ENCODE results near the gene FAM3C. TPM values are rescaled to one million over a fixed set of nuclear protein-coding genes. Genes with fewer than 3 reads are reported as not detected.
A peak's percentile ranks its signal among the peaks of the same experiment; 100 is the strongest.
"Not testable (repeated sequence)": the region's sequence is repeated elsewhere in the genome, so short reads cannot be mapped to it uniquely, and the experiment has no call there.

The FAM3C gene, protein sequence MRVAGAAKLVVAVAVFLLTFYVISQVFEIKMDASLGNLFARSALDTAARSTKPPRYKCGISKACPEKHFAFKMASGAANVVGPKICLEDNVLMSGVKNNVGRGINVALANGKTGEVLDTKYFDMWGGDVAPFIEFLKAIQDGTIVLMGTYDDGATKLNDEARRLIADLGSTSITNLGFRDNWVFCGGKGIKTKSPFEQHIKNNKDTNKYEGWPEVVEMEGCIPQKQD
- 33.2 and 48.7 TPM in 2 replicates for polyA plus RNA-seq (2011; rRNA removed)
- polyA minus RNA-seq (2011; rRNA and poly(A)+ RNA removed) = 7.2 and 15.0 TPM in 2 replicates

DNA sequence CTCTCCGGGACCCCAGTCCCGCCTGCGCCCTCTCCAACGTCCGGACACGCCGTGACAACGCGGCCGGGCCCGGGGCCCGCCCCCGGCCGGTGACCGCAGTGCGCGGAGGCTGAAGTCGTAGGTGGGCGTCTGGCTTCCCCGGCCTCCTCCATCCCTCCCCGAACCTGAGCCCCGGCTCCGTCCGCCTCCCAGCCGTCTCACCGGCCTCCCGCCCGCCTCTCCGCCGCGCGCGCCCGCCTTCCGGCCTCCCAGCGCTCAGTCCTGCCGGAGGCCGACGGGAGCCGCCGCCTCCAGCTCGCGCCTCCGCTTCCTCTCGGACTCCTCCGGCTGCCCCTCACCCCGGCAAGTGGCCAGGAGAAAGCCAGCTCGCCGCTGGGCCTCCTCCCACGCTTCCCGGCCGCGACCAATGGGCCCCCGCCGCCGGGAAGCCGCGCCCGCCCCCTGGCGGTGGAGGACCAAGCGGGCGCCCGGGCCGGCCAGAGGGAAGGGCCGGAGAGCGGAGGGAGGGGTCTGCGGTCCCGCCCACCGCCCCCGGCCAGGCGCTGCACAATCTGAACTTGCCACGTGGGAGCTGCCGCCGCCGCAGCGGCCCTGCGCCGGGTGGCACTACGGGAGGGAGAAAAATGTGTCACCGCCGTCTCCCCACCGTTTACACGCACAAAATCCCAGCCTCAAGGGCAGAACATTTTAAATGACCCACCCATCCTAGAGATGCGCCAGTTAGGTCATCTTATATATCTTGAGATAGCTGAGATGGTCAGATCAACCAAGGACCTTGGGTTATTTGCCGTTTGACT is at the start of gene FAM3C:
Gene FAM3C, minus strand, starts transcription at position 348 of the 797 bp plus-strand sequence. CDS start 13,339 bp downstream, outside the sequence.
- ChIA-PET POLR2A (interaction anchor here (0.6 to 1.7 kb wide), 11 partner anchors 9 to 565 kb away, joined by 3 to 7 read pairs (median 3); partner anchors contain the start of gene ING3), CTCF (interaction anchor here (0.5 to 4.6 kb wide), 64 partner anchors 9 to 877 kb away, joined by 3 to 107 read pairs (median 4); no protein-coding TSS in a partner anchor)
- peak within 1 kb of the TSS; percentile 48 for H3K27ac ChIP-seq (ENCODE audit: low read depth, low read length)
- no peaks in the 10 kb centered on the region for H3K27me3 ChIP-seq (ENCODE audit: control insufficient read depth, insufficient read depth, low read length)
- H3K4me3 ChIP-seq (ENCODE audit: low read depth, low read length) = peak within 1 kb of the TSS; percentile 76
- H3K9me3 ChIP-seq (ENCODE audit: control insufficient read depth, insufficient read depth, low read length) = no peaks in the 10 kb centered on the region
- TF ChIP-seq, protein P1, sequence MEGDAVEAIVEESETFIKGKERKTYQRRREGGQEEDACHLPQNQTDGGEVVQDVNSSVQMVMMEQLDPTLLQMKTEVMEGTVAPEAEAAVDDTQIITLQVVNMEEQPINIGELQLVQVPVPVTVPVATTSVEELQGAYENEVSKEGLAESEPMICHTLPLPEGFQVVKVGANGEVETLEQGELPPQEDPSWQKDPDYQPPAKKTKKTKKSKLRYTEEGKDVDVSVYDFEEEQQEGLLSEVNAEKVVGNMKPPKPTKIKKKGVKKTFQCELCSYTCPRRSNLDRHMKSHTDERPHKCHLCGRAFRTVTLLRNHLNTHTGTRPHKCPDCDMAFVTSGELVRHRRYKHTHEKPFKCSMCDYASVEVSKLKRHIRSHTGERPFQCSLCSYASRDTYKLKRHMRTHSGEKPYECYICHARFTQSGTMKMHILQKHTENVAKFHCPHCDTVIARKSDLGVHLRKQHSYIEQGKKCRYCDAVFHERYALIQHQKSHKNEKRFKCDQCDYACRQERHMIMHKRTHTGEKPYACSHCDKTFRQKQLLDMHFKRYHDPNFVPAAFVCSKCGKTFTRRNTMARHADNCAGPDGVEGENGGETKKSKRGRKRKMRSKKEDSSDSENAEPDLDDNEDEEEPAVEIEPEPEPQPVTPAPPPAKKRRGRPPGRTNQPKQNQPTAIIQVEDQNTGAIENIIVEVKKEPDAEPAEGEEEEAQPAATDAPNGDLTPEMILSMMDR (IDR thresholded peaks at IDR 0.05; ENCODE audit: low read depth, low read length) = peak; percentile 70
- DNase-seq (ENCODE audit: low read depth, low spot score) = peak; percentile 79

DNA sequence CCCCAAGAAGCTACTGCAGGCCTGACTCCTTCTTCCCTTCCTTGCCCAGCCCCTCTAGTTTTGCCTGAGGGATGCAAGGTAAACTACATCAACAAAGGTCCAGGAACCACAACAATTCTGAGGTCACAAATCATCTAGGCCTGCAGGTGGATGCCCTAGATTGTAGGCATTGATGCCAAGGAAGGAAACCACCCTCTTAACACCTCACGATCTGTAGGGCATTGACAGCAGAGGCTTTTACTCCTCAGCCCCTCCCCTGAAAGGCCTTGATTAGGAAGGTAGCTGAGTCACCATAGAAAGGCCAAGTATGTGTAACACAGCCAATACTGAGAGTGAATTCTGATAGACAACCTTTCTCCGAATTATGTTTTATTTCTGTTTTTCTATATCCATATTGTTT is 46.7 kb upstream of the FAM3C start:
- Histone ChIP-seq H3K9me3 (ENCODE audit: control insufficient read depth, insufficient read depth, low read length) (no peaks in the 10 kb centered on the region), H3K27me3 (ENCODE audit: control insufficient read depth, insufficient read depth, low read length) (peaks cover 2% of the 10 kb centered on the region), H3K27ac (ENCODE audit: low read depth, low read length) (no peak overlapping the region), H3K4me3 (ENCODE audit: low read depth, low read length) (no peak overlapping the region)
- TF ChIP-seq, protein P1 (IDR thresholded peaks at IDR 0.05; ENCODE audit: low read depth, low read length) = no peak
- no peak for DNase-seq (ENCODE audit: low read depth, low spot score)
- ChIA-PET CTCF (no interaction called here), POLR2A (no interaction called here)

DNA sequence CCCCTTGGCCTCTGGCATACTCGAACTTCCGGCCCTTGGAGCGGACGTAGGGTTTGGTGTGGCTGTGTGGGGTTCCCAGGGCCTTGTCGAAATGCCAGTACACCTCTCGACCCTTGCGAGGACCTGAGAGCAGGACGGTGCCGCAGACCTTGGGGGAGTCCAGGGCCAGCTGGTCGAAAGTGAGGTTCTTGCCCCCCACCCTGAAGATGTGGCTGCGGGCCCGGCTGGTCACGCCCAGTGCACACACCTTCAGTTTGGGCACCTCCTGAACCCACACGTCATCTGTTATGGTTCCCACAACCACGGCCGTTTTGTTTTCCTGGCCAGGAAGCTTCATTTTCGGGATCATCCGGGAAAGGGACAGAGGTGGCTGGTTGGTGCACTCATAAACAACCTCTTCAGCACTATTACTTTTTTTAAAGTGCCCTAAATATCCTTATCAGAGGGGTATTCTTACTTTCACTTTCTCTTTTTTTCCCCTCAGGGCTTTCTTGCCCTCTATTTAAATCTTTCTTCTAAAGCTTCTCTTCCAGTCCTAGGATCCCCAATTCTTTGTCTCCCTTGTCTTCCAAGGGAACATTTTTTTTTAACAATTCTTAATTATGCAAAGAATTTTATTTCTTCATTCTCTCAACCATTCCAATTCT is 44.9 kb upstream of the FAM3C start:
- CTCF ChIA-PET = interaction anchor here (1.5 kb wide), 1 partner anchor 45 kb away, joined by 9 read pairs; the partner anchor contains the start of gene FAM3C
- no peak for DNase-seq (ENCODE audit: low read depth, low spot score)
- no peak overlapping the region for H3K27ac ChIP-seq (ENCODE audit: low read depth, low read length)
- peaks cover 2% of the 10 kb centered on the region for H3K27me3 ChIP-seq (ENCODE audit: control insufficient read depth, insufficient read depth, low read length)
- POLR2A ChIA-PET = no interaction called here
- H3K4me3 ChIP-seq (ENCODE audit: low read depth, low read length) = no peak overlapping the region
- H3K9me3 ChIP-seq (ENCODE audit: control insufficient read depth, insufficient read depth, low read length) = no peaks in the 10 kb centered on the region
- TF ChIP-seq, protein P1 (IDR thresholded peaks at IDR 0.05; ENCODE audit: low read depth, low read length) = no peak

DNA sequence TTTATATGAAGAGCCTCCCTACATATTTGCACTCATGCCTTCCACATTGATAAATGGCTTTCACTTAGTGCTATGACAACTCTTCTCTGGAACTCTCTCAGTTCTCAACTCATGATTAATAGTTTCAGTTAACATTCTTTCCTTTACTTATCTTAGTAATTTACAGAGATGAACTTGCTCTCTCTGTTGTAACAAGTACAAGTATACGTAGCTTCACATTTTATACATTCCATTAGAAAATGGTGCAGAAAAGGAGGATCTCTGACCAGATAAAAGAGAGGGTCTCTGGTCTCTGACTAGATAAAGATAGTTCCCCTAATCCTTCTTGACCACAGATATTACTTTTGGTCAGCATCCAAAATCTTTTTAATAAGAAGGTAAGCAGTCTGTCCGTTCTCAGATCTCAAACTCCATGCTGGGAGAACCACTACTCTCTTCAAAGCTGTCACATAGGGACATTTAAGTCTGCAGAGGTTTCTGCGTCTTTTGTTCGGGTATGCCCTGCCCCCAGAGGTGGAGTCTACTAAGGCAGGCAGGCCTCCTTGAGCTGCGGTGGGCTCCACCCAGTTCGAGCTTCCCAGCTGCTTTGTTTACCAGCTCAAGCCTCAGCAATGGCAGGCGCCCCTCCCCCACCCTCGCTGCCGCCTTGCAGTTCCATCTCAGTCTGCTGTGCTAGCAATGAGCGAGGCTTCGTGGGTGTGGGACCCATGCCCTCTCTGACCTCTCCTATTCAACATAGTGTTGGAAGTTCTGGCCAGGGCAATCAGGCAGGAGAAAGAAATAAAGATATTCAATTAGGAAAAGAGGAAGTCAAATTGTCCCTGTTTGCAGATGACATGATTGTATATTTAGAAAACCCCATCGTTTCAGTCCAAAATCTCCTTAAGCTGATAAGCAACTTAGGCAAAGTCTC is 42.2 kb upstream of the FAM3C start:
- H3K27me3 ChIP-seq (ENCODE audit: control insufficient read depth, insufficient read depth, low read length); DNase-seq (ENCODE audit: low read depth, low spot score); H3K9me3 ChIP-seq (ENCODE audit: control insufficient read depth, insufficient read depth, low read length); H3K27ac ChIP-seq (ENCODE audit: low read depth, low read length): not testable (repeated sequence)
- H3K4me3 ChIP-seq (ENCODE audit: low read depth, low read length) = peak overlapping the region; percentile 29
- ChIA-PET CTCF (interaction anchor here (0.8 to 2.9 kb wide), 4 partner anchors 36 to 556 kb away, joined by 3 to 15 read pairs (median 4); partner anchors contain the start of gene FAM3C), POLR2A (interaction anchor here (1.0 kb wide), 1 partner anchor 42 kb away, joined by 3 read pairs; the partner anchor contains the start of gene FAM3C)

All from AG04450 (cell line).